ENCODE data around the gene KIF5B. TPM values are rescaled to one million over a fixed set of nuclear protein-coding genes. Genes with fewer than 3 reads are reported as not detected.

KIF5B gene
- total RNA-seq, 1 experiment from 2014 or later: 63.2 TPM

GRCh38 chr10:31962826-31963588 lies 93.2 kb downstream of the KIF5B start:
- no peak for DNase-seq (ENCODE audit: low spot score)
- CTCF ChIA-PET: interaction anchor here (0.8 kb wide), 1 partner anchor 126 kb away, joined by 3 read pairs; no protein-coding TSS in a partner anchor
- POLR2A ChIA-PET: no interaction called here
- Mint-ChIP-seq H3K27ac (peak overlapping the region; percentile 57; the same call in 1 of the 2 replicates), H3K4me3 (no peak overlapping the region), H3K27me3 (ENCODE audit: low read depth) (no peaks in the 10 kb centered on the region), H3K9me3 (no peaks in the 10 kb centered on the region), H3K36me3 (no peaks in the 10 kb centered on the region), H3K4me1 (peaks cover 3% of the 10 kb centered on the region; the same call in 1 of the 2 replicates)
- peak; percentile 28 for ATAC-seq
- TF ChIP-seq ZNF671 (CRISPR knock-in tag; IDR thresholded peaks at IDR 0.05) (no peak), ZMAT4 (CRISPR knock-in tag; IDR thresholded peaks at IDR 0.05) (no peak), NFE2L1 (CRISPR knock-in tag; IDR thresholded peaks at IDR 0.05) (no peak), GRHL2 (CRISPR knock-in tag; IDR thresholded peaks at IDR 0.05; ENCODE audit: insufficient replicate concordance, severe bottlenecking) (no peak), GABPB1 (CRISPR knock-in tag; IDR thresholded peaks at IDR 0.05) (no peak), SP1 (CRISPR knock-in tag; conservative IDR thresholded peaks at IDR 0.05) (no peak), SMAD4 (CRISPR knock-in tag; IDR thresholded peaks at IDR 0.05) (no peak), PRDM15 (CRISPR knock-in tag; IDR thresholded peaks at IDR 0.05) (no peak), TEAD4 (CRISPR knock-in tag; IDR thresholded peaks at IDR 0.05) (no peak)
- TF ChIP-seq, protein P1, sequence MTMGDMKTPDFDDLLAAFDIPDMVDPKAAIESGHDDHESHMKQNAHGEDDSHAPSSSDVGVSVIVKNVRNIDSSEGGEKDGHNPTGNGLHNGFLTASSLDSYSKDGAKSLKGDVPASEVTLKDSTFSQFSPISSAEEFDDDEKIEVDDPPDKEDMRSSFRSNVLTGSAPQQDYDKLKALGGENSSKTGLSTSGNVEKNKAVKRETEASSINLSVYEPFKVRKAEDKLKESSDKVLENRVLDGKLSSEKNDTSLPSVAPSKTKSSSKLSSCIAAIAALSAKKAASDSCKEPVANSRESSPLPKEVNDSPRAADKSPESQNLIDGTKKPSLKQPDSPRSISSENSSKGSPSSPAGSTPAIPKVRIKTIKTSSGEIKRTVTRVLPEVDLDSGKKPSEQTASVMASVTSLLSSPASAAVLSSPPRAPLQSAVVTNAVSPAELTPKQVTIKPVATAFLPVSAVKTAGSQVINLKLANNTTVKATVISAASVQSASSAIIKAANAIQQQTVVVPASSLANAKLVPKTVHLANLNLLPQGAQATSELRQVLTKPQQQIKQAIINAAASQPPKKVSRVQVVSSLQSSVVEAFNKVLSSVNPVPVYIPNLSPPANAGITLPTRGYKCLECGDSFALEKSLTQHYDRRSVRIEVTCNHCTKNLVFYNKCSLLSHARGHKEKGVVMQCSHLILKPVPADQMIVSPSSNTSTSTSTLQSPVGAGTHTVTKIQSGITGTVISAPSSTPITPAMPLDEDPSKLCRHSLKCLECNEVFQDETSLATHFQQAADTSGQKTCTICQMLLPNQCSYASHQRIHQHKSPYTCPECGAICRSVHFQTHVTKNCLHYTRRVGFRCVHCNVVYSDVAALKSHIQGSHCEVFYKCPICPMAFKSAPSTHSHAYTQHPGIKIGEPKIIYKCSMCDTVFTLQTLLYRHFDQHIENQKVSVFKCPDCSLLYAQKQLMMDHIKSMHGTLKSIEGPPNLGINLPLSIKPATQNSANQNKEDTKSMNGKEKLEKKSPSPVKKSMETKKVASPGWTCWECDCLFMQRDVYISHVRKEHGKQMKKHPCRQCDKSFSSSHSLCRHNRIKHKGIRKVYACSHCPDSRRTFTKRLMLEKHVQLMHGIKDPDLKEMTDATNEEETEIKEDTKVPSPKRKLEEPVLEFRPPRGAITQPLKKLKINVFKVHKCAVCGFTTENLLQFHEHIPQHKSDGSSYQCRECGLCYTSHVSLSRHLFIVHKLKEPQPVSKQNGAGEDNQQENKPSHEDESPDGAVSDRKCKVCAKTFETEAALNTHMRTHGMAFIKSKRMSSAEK (CRISPR knock-in tag; IDR thresholded peaks at IDR 0.05; ENCODE audit: borderline replicate concordance): no peak
- TF ChIP-seq, protein P2, sequence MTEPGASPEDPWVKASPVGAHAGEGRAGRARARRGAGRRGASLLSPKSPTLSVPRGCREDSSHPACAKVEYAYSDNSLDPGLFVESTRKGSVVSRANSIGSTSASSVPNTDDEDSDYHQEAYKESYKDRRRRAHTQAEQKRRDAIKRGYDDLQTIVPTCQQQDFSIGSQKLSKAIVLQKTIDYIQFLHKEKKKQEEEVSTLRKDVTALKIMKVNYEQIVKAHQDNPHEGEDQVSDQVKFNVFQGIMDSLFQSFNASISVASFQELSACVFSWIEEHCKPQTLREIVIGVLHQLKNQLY (CRISPR knock-in tag; IDR thresholded peaks at IDR 0.05): no peak
- TF ChIP-seq, protein P3, sequence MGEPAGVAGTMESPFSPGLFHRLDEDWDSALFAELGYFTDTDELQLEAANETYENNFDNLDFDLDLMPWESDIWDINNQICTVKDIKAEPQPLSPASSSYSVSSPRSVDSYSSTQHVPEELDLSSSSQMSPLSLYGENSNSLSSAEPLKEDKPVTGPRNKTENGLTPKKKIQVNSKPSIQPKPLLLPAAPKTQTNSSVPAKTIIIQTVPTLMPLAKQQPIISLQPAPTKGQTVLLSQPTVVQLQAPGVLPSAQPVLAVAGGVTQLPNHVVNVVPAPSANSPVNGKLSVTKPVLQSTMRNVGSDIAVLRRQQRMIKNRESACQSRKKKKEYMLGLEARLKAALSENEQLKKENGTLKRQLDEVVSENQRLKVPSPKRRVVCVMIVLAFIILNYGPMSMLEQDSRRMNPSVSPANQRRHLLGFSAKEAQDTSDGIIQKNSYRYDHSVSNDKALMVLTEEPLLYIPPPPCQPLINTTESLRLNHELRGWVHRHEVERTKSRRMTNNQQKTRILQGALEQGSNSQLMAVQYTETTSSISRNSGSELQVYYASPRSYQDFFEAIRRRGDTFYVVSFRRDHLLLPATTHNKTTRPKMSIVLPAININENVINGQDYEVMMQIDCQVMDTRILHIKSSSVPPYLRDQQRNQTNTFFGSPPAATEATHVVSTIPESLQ (CRISPR knock-in tag; IDR thresholded peaks at IDR 0.05): no peak
